K562 (cell line): ENCODE results near the gene COX6B2. TPM values are rescaled to one million over a fixed set of nuclear protein-coding genes. Genes with fewer than 3 reads are reported as not detected.

Source experiments
- BCOR ChIP-seq: fragments of 450-650 bp; IDR thresholded peaks from 2 replicates; pipeline ENCODE4 v1.6.1; 2016
- HNRNPK ChIP-seq: fragments of 200-400 bp; formaldehyde crosslinking; IDR thresholded peaks from one replicate; pipeline ENCODE4 v1.6.1; 2018; ENCODE audit warnings: mild to moderate bottlenecking, low read depth, low read length; ENCODE audit not compliant: poor library complexity, severe bottlenecking
- KDM5B ChIP-seq: fragments of 200-600 bp; sonication (generic); IDR thresholded peaks from 2 replicates; pipeline ENCODE4 v1.6.1; 2012; ENCODE audit warnings: low read depth, mild to moderate bottlenecking, moderate library complexity, low read length, control low read depth, inconsistent platforms; ENCODE audit not compliant: insufficient replicate concordance
- NFIC ChIP-seq: fragments of 450-650 bp; IDR thresholded peaks from 2 replicates; pipeline ENCODE4 v1.6.1; 2017; ENCODE audit warnings: mild to moderate bottlenecking, inconsistent platforms
- NFXL1 ChIP-seq: fragments of 450-650 bp; formaldehyde crosslinking; IDR thresholded peaks from 2 replicates; pipeline ENCODE4 v1.4.0; 2021; ENCODE audit warnings: mild to moderate bottlenecking
- NR4A1 ChIP-seq, 2 experiments: fragments of 250-450 bp in 1 of 2; fragments of 450-650 bp in 1 of 2; sonication (Bioruptor Pico) in 1 of 2; IDR thresholded peaks; 2 replicates each; pipeline versions ENCODE4 v1.4.0 to v1.6.1; 2016 to 2020; ENCODE audit warnings: mild to moderate bottlenecking in 2 of 2, missing compliant biosample characterization in 1 of 2, missing genetic modification characterization in 1 of 2, moderate library complexity in 1 of 2
- PATZ1 ChIP-seq: fragments of 250-450 bp; sonication (Bioruptor Pico); IDR thresholded peaks from 2 replicates; pipeline ENCODE4 v1.5.0; 2020; ENCODE audit warnings: mild to moderate bottlenecking, borderline replicate concordance
- RBM25 ChIP-seq: fragments of 200-400 bp; formaldehyde crosslinking; IDR thresholded peaks from 2 replicates; pipeline ENCODE4 v1.6.1; 2018; ENCODE audit warnings: low read length, low read depth, moderate library complexity; ENCODE audit not compliant: severe bottlenecking
- SIRT6 ChIP-seq: IDR thresholded peaks from one replicate; pipeline ENCODE4 v1.6.1; 2012; ENCODE audit warnings: low read depth, mild to moderate bottlenecking, control low read depth, inconsistent platforms, low read length, moderate library complexity
- THAP12 ChIP-seq: fragments of 250-450 bp; sonication (Bioruptor Pico); IDR thresholded peaks from 2 replicates; pipeline ENCODE4 v1.9.0; 2021; ENCODE audit warnings: mild to moderate bottlenecking, inconsistent platforms
- ZEB2 ChIP-seq: fragments of 450-650 bp; IDR thresholded peaks from 2 replicates; pipeline ENCODE4 v1.6.1; 2016
- ZNF3 ChIP-seq: fragments of 250-450 bp; sonication (Bioruptor Pico); IDR thresholded peaks from 2 replicates; pipeline ENCODE4 v1.5.0; 2021; ENCODE audit warnings: mild to moderate bottlenecking, moderate library complexity
- ZNF445 ChIP-seq: fragments of 250-450 bp; sonication (Bioruptor Pico); IDR thresholded peaks from 2 replicates; pipeline ENCODE4 v1.4.0; 2020; ENCODE audit warnings: low read depth, mild to moderate bottlenecking, moderate library complexity
- polyA plus RNA-seq, 8 experiments: library from polyadenylated mRNA; depleted of rRNA in 4 of 8; stranded (reverse) in 5 of 8; unstranded in 3 of 8; fragments of >200 nt; fragmentation: Nextera tagmentation in 2 of 8; fragmentation: Illumina TruSeq in 1 of 8; extraction: Ambion mirVana in 2 of 8; extraction: Trizol in 1 of 8; gene quantifications; 2 replicates each; pipeline versions ENCODE4 v1.2.1 to v1.2.3, GENCODE V29; 2011 to 2014; ENCODE audit warnings: inconsistent platforms in 1 of 8, missing spikeins in 1 of 8
- total RNA-seq, 7 experiments: library from RNA; depleted of rRNA in 6 of 7; stranded (reverse); fragments of >200 nt in 6 of 7; fragmentation: Illumina TruSeq in 2 of 7; extraction: Trizol in 2 of 7; gene quantifications; 2 replicates each; pipeline versions ENCODE4 v1.2.1 to v1.2.3, GENCODE V29; 2011 to 2021; ENCODE audit warnings: low replicate concordance in 1 of 7

COX6B2 gene
- total and polyA plus RNA-seq, 9 of the 15 experiments (the other 6 are each of a cell fraction or from before 2014, with no cell fraction given), result 0.40 to 2.5 (median 0.83) TPM

DNA sequence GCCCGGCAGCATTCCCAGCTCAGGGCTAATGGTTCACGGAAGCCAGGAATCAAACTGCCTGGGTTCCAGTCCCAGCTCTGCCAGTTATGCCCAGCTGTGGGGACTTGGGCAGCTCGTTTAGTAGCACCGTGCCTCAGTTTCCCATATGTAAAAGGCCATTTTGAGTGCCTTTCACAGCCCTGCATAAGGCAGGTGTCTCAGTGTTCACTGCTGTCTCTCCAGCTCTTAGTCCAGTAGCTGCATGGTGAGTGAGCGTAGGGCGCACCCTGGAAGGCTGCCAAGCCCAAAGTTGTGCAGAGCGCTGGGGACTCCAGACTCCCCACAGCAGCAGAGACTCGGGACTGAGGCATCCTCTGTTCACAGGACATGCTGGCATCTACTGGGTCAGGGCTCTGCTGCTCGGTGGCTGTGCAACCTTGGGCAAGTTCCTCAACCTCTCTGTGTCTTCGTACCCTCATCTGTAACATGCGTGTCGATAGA is 36.7 kb upstream of the COX6B2 start (continued):
- TF ChIP-seq ZNF445 (CRISPR knock-in tag) (no peak), ZEB2 (no peak), ZNF3 (no peak), NFIC (peak; percentile 89), SIRT6 (peak; percentile 75), BCOR (peak; percentile 87), NFXL1 (no peak), THAP12 (0 out of 2 replicates have a peak, but pooled peaks have one; percentile 15), RBM25 (peak; percentile 80), NR4A1 (CRISPR knock-in tag; IDR thresholded peaks at IDR 0.05) (no peak), NR4A1 (tag; IDR thresholded peaks at IDR 0.05) (no peak), HNRNPK (no peak), PATZ1 (no peak), KDM5B (peak; percentile 22)
